Central memory CD4-positive, alpha-beta T cell (primary cell): Measurements from ENCODE around the gene GNG11.
"Not testable (repeated sequence)": the region's sequence is repeated elsewhere in the genome, so short reads cannot be mapped to it uniquely, and the experiment has no call there.

Experiments used
- DNase-seq: peaks from one replicate; pipeline ENCODE4 v3.0.0; 2022

GNG11 gene

DNA sequence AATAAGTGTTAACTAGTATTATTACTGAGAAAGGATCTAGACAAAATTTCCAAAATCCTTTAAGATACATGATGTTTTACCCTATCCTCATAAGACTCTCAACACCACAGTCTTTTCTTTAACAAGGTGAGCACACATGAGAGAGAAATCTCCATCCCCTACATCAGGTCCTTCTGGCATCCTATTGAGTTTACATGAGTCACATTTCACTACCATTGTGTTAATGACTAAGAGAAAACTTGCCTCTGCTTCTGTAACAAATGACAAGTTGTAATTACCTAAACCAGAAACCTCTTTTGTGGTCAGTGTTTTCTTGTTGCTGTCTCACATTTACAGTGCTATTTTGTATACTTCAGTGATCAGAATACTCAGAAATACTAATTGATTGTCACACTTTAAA lies 9.9 kb upstream of the GNG11 start:
- not testable (repeated sequence) for DNase-seq

DNA sequence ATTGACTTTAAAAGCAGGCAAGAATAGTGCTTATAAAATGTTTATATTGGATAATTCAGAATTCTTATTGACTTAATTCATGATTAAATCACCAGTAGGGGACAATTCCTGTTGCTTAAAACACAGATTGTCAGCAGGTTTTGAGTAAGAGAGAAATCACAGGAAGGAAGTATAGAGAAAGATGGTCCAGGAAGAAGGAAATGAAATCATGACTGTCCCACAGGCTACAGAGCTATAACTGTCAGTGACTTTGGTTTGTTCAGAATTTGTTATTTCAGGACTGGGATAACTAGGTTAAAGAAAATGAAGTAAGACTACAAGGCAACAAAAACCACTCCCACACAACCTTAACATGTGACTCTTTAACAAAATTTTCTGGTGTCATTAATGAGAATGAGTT lies 8.3 kb upstream of the GNG11 start:
- no peak for DNase-seq

DNA sequence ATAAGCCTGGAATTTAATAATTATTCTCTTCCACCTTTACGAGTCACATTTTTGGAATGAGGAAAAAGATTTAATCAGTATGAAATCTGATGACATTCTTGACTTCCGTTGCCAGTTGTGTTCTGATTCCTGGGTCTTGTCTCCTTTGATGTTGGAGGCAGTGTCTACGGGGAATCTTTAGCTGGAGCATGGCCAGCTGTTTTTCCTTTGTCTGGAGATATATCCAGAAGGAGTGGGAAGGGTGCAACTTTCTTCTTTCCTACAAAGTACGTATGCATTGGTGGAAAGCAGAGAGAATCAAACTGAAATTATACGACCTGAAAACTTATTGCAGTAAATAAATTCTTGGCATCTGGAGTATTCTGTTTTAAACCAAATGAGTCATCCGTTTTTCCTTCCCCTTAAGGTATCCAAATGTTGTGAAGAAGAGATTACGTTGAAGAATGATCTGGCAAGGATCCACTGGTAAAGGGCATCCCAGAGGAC lies 6.9 kb upstream of the GNG11 start:
- no peak for DNase-seq

DNA sequence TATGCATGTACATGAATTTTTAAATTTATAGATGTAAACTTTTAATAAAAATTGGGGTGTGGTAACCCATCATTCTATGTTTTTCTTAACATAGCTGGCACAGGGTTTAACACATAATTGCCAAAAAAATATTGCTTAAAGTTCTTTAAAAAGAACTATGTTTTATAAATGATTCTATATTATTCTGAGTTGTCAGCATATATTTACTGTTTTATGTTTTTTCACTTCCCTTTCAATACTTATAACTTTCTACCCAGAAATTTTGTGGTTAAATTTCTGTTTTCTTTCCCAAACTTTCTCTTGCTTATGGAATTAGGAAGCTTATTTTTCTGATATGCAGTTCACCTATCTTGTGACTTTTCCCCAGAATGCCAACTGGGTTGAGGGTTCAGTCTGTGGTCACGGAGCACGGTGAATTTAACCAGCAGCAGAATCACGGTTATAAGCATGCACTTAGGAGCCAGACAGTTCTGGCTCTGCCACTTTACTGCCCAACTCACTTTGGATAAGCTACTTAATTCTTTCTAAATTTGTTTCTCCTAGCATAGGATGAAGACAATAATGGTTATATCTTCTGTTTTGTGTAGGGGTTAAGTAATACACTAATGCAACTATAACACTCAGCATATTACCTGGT lies 6.2 kb upstream of the GNG11 start:
- not testable (repeated sequence) for DNase-seq

DNA sequence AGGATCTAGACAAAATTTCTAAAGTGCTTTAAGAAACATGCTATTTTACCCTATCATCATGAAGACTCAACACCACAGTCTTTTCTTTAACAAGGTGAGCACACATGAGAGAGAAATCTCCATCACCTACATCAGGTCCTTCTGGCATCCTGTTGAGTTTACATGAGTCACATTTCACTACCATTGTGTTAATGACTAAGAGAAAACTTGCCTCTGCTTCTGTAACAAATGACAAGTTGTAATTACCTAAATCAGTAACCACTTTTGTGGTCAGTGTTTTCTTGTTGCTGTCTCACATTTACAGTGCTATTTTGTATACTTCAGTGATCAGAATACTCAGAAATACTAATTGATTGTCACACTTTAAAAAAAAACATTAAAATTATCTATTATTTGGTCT lies 5.6 kb upstream of the GNG11 start:
- not testable (repeated sequence) for DNase-seq

DNA sequence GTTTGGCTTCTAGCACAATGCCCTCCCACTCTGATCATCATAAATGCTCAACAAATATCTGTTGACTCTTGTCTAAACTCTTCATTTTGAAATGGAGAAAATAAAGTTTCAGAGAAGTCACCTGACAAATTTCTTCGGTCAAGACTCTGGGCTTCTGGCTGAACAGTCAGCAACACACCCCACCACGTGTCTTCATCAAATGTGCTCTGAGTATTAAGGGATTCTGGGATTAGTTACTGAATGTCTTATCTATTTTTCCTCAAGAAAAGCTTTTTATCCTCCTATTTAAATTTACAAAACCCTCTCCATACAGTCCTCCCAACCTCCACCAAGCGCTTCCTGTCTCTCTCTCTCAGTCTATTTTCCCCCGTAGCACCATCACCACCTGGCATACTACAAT lies 5.2 kb upstream of the GNG11 start:
- DNase-seq = not testable (repeated sequence)

DNA sequence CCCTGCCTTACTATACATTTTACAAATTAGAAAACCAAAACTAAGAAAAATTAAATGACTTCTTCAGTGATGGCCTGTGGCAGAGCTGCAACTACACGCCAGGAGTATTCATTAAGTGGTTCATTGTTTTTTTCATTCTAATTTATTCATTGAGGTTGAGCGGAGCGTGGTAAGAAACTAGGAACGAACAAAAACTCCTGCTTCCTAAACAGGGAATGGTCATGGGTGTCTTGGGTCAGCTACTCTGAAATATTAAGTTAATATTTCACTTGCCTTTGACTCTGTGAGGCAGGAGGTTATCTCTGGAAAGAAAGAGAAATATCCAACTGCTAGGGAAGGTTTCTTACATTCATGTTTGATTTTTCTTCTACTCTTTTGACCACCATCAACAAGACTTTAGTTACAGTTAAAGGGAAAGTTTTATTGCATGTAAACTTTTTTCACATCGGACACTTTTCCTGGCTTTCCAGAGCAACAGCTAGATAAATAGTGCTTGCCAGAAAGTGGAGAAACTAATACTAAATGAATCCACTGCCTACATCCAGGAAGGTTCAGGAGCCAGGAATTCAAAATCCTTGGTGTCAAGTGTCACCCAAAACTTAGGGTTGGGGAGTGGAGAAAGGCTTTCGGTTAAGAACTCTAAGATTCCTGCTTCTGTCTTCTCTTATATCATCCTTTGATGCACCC lies 896 bp upstream of the GNG11 start:
- no peak for DNase-seq

DNA sequence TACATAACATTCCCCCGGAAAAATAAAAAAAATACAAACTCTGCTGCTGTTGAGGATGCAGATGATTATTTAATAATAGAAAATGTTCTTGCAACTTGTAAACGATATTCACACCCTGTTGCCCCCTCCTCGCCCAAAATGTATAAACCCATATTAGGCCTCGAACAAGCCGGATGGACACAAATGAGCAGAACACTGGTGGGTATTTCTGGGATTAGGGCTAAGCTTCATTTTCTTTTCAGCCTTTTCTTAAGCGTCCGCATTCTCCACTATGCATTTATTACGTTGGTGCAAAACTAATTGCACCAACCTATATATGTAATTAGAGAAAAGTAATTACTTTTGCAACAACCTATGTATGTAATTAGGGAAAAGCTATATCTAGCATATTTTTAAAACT lies 349 bp upstream of the GNG11 start:
- no peak for DNase-seq

DNA sequence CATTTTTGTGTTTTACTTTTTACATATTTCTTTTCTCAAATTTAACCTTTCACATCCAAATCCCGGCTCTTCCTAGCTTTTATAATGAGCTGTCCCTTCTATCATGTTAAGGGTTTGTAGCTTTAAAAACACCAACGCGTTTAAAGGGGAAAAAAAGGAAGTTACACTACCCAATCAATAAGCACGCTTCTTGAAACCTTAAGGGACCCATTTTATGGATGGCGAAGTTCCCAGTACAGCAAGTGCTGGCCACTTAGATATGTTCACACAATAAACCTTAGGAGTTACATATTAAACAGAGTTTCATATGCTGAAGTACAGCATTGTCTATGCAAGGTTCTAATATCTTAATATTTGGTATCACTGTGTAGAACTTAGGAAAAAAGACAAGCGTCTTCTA lies 1.8 kb downstream of the GNG11 start:
- no peak for DNase-seq

DNA sequence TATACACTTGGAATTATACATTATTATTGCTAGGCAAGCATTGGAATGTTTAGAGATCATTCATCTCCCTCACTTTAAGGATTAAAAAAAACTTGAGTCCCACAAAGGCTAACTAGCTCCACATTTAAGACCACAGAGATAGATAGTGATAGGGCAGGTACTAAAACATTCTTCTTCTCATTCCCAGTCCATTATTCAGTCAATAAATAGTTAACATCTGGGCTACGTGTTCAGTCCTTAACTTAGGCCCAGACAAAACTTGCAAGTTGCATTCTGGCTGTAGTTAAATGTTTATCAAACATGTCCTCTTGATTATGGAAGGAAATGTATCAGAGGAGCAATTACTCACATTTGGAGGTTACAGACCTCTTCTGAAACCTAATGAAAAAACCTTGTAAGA lies 2.4 kb downstream of the GNG11 start:
- no peak for DNase-seq

DNA sequence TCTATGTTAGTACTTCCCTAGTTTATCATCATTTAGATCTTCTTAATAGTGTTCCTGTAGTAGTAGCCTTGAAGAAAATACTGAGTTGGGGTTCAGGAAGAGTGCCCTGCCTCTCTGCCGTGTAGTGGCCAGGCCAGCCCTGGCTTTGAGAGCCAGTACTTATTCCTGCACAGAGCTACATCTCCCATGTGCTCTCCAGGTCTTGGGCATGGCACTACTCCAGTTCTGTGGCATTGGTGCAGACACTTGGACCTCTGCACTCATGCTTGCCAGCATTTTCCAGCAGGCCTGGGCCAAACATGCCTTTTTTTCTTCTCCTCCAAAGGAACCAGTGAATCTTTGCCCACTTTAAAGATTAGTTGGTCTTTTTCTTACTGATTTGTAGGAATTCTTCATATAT lies 5.3 kb downstream of the GNG11 start:
- DNase-seq = no peak

DNA sequence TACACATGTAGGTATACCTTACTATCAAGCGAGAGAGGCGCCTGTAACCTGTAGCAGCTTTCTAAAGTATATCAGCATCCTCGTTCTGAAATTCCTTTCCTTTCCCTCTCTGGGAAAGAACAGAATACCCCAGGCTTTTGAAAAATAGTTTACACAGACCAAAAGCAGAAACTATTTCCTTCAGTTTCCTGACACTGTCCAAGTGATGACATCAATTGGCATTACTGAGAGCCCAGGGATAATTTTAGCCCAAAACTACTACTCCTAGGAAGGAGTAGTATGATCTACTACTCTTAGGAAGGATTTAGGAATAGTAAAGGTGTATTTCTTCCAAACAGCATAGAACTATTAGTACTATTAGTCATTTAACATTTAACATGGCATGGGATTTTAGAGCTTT lies 6.0 kb downstream of the GNG11 start:
- DNase-seq = no peak

DNA sequence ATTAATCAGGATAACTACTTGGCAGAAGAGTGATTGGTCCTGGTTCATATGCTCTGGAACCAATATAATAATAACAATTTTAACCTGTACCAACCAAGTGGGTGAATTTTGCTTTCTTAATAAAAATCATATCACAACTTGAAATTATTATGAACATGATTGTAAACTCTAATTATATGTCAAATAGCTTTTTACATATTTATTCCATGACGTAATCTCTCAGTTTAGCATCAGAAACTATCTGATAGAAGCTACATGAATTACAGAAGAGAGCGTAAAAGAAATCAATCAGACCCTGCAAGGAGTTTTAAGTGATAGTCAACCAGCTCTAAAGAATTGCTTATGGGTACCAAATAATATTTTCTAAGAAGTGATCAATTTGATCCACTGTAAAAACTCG lies 10.1 kb downstream of the GNG11 start:
- no peak for DNase-seq

DNA sequence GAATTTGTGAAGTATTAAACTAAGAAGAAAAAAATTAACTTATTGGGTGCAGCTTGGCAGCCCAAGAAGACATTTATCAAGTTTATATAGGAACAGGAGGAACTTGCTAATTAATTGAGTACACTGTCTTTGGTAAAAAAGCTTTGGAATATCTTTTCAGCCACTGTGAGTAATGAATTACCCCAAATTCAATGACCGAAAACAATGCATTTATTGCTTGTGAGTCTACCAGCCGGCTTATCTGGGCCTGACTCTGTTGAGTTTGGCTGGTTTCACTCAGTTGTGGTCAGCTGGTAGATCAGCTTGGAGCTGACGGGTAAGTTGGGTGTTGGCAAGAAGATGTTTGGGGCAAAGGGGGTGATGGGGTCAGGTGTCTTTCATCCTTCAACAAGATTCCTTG lies 11.6 kb downstream of the GNG11 start:
- DNase-seq = no peak

DNA sequence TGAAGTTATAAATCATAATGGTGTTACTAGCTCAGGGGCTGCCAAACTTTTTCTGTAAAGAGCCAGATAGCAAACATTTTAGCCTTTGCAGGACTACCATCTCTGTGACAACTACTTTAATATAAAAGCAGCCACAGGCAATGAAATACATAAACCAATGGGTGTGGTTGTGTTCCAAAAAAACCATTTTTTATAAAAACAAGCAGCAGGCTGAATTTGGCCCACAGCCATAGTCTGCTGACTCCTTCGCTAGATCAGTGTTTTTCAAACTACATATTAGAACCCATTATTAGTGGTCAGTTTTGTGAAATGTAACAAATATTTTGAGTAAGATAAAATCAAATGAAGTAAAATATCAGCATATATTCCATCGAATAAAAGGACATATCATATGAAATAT lies 13.6 kb downstream of the GNG11 start:
- DNase-seq = no peak

DNA sequence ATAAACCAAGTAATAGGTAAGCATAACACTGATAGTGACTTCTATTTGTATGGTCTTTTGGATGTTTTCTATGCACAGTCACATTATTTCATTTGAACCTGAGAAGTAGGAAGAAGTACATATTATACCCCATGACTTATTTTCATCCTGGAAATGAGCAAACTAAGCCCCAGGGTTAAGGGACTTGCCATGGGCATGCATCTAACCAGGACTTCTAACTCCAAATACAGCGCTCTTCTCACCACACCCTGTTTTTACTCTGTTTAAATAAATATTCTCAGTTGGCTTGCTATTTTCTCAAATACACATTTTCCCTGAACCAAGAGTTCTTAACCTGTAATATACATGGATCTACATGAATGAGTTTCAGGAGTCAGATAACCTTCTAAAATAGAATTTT lies 16.3 kb downstream of the GNG11 start:
- no peak for DNase-seq

DNA sequence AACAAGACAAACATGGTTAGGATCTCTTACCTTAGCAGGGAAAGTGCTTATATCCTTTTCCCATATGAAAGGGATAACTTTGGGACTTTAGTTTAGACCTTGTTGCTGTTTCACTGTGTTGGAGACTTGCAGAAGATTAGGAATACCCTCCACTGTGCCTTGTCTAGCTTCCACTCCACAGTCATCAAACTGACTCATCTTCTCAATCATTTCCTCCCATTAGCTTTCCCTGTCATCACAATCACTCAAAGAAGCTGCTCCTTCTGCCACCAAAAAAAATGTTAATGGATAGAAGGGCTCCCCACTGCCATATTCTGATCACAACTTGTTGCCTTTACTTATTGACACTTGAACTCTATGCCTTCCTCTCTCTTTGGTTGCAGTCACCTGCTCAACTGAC lies 16.8 kb downstream of the GNG11 start:
- no peak for DNase-seq

DNA sequence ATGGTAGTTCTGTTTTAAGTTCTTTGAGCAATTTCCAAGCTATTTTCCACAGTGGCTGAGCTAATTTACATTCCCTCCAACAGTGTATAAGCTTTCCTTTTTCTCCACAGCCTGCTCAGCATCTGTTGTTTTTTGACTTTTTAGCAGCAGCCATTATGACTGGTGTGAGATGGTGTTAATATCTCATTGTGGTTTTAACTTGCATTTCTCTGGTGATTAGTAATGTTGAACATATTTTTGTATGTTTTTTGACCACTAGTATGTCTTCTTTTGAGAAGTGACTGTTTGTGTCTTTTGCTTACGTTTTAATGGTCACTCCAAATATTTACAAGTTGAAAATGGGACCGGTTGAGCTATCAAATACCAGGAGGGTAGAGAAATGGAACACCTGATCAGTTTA lies 20.4 kb downstream of the GNG11 start:
- no peak for DNase-seq

DNA sequence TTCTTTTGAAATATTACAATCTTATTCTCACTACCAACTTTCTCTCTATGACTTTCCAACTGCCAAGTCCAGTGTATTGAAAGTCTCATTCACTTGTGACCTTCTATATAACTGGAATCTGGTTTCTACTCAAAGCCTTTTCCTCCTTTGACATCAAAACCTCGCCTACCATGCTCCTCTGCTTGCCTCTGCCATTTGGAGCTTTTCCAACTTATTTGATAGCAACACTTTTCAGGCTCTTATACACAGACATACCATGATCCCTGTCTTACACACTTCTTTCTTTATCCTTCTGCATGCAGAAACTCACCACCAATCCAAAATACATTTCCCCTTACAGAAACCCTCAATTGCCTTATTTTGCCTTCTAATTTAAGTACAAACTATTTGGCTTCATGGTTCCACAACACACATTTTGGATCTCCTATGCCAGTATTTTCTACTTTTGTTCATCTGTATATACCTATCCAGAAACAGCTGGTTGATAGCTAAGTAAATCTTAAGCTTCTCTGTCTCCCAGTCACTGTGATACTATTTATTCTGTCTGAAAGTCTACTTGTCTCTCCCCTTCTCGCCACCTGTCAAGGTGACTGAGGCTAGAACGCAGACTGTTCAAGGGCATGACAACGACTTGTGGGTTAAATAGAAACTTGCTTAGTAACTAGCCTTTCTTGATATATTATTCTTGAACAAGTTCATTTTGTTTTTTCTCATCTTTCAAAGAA lies 22.4 kb downstream of the GNG11 start:
- DNase-seq = no peak

DNA sequence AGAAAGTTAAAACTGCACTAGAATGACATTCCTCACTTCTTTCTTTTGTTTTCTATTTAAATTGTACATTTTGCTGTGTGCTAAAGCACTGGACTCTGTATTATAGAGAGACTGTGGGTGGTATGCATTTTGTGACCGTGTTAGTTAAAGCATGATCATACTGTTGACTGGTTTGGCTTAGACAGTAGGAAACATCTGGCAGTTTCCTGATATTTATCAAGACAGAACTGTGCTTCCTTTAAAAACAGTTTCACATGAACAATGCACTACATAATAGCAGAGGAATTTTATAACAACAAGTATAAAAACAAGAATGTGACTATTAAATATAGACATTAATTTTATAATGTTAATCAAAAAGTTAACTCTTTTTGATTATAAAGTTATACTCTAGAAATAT lies 23.1 kb downstream of the GNG11 start:
- no peak for DNase-seq

DNA sequence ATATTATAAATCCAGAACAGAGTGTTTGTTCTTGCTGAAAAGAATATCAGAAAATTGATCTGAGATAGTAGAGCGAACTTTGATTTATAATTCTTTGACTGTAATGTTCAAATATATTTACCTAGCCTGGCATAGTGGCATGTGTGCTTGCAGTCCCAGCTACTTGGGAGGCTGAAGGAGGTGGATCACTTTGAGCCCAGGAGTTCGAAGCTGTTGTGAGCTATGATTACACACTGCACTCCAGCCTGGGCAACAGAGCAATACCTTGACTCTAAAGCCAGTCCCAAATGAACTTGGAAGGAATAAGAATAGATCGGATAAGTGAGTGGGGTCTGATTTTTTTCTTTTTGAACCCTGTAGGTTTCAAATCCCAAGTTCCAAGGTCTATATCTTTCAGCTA lies 23.5 kb downstream of the GNG11 start:
- no peak for DNase-seq

DNA sequence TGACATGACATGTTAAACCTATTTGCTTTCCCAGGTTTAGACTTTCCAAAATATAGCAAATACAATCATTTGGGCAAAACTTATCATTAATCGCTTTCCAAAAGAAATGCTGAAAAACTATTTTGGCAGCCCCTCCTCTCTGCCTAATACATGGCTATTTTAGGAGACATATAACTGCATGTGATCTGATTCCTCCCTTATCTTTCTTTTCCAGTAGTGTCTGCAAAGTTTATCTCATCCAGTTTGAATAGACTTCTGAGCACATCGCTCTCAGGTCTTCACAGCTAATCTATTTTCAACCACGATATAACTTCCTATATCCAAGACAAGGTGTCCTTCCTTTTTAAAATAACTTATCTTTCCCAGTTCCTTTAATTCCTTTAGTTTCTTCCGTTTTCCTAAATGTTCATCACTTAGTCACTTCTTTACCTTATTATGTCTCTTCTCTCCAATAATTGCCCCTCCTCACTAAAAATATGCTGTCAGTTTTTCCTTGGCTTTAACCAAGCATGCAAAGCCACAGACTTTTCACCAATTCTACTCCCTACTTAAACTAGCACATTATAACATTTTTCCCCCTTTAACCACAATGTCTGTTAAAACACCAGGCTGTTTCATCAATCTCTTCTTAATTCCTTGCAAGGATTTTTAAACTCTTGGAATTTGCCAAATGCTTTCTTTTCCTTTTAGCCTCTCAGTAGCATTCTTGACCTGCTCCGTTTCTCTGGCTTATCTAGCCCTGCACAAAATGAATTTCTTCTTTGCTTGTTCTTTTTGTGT lies 24.4 kb downstream of the GNG11 start:
- no peak for DNase-seq

DNA sequence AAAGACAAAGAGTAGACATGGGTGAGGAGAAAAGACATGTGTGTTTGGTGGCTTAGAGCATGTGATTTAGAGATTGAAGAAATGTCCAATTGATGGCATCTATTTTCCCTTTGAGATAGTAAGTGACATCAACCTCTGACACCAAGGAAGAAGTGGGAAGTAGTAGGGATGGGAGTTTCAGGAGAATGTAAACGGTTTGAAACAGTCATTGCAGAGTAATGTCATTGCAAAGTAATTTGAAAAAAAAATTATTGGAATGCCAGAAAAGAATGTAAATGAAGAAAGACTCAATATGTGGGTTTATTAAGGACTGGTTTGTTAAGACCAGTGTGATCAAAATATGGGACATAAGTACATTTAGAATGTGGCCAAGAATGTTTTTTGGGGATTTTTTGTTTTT lies 26.6 kb downstream of the GNG11 start:
- DNase-seq = no peak
